ENCODE results near the gene SLC12A7.
"Not testable (repeated sequence)": the region's sequence is repeated elsewhere in the genome, so short reads cannot be mapped to it uniquely, and the experiment has no call there.

Gene SLC12A7

DNA sequence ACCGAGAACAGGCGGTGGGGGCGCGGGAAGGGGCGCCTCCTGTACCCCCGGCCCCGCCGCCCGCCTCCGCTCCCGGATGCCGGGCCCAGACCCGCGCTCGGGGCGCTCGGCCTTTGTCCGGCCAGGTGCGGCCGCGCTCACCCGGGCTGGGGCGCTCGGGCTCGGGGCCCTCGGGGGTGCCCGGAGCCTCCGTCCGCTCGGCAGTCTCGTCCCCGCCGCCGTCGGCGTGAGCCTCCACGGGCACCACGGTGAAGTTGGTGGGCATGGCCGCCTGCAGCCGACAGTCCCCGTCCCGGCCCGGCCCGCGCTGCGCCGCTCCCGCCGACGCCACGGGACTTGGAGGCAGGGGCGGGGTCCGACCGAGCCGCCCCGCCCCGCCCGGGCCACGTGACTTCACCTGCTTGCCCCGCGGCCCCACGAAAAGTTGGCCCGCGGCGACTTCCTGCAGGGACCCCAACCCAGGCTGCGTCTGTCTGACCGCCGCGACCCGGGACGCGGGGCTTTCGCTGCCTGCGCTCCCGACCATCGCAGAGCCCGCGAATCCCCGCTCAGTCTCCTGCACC is at the start of gene SLC12A7:
Gene SLC12A7, minus strand, starts transcription at position 337 of the 563 bp plus-strand sequence. Its CDS starts 72 bp downstream, at position 265.
- H3K36me3 Mint-ChIP-seq (ENCODE audit: low read depth), result peaks cover 23% of the 10 kb centered on the region
- peaks cover 3% of the 10 kb centered on the region for H3K27me3 Mint-ChIP-seq (ENCODE audit: low read depth)
- no peaks in the 10 kb centered on the region for H3K9me3 Mint-ChIP-seq
- H3K4me3 Mint-ChIP-seq, result peak within 1 kb of the TSS; percentile 91
- peaks cover 28% of the 10 kb centered on the region for H3K4me1 Mint-ChIP-seq (ENCODE audit: low read depth)
- peak within 1 kb of the TSS; percentile 81 for H3K27ac Mint-ChIP-seq
- DNase-seq (ENCODE audit: low spot score), result peak; percentile 71

DNA sequence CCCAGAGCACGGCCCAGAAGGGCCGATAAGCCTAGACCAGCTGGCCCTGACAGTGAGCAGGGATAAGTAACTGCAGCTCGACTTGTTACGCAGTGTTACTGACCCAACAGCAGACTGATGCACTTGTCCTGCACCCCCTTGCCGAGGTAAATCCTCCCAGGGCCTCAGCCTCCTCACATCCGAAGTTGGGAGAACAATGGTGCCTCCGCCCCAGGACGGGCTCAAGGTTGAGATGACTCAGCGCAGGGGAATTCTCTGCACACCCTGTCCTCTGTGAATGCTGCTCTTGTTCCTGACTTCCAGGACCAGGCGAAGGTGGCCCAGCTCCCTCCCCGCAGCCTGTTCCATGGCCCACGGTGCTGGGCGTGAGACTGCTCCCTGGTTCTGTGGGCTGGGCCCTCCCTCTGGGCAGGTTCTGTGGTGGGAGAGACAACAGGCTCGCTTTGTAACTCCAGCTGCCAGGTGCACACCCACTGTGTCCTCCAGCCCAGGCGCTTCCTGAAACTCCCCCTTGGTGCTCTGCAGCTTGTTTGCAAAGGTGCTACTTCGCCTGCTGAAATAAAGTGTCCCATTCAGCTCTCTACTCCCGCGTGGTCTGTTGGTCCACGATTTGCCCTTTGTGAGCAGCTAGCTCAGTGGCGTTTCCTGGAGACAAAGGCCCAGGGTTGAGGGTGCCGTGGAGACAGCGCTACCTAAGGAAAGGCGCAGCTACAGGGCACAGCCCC is 49.4 kb upstream of the SLC12A7 start:
- Mint-ChIP-seq H3K4me3 (no peak overlapping the region), H3K27me3 (ENCODE audit: low read depth) (peaks cover 27% of the 10 kb centered on the region), H3K9me3 (no peaks in the 10 kb centered on the region), H3K27ac (no peak overlapping the region), H3K4me1 (ENCODE audit: low read depth) (no peaks in the 10 kb centered on the region), H3K36me3 (ENCODE audit: low read depth) (no peaks in the 10 kb centered on the region)
- no peak for DNase-seq (ENCODE audit: low spot score)

DNA sequence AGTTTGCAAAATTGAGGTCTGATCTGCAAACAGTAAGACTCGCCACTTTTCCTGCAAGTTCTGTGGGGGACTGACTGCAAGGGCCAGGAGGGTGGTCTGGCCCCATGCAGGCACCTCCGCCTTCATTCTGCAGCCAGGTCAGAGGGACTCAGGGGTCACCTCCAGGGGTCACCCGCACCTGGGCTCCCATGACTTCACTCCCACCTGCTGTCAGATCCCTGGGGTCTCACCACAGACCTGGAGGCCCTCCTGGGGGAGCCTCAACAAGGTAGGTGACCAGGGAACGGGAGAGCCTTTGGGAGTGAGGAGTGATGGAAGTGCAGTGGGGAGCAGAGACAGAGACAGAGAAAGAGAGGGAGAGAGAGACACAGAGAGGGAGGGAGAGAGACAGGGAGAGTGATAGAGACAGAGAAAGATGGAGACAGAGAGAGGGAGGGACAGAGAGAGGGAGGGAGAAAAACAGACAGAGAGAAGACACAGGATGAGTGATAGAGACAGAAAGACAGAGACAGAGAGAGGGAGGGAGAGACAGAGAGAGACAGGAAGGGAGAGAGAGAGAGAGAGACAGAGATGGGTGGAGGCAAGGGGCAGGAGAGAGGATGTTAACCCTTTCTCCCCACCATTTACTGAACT is 48.0 kb upstream of the SLC12A7 start:
- no peak for DNase-seq (ENCODE audit: low spot score)
- H3K4me1 Mint-ChIP-seq (ENCODE audit: low read depth), result no peaks in the 10 kb centered on the region
- H3K9me3 Mint-ChIP-seq, result no peaks in the 10 kb centered on the region
- H3K4me3 Mint-ChIP-seq, result no peak overlapping the region
- H3K27me3 Mint-ChIP-seq (ENCODE audit: low read depth), result peaks cover 29% of the 10 kb centered on the region
- no peak overlapping the region for H3K27ac Mint-ChIP-seq
- H3K36me3 Mint-ChIP-seq (ENCODE audit: low read depth), result no peaks in the 10 kb centered on the region

GRCh38 chr5:1159341-1159675 is 47.4 kb upstream of the SLC12A7 start:
- no peak overlapping the region for H3K27ac Mint-ChIP-seq
- H3K27me3 Mint-ChIP-seq (ENCODE audit: low read depth), result peaks cover 30% of the 10 kb centered on the region

GRCh38 chr5:1158647-1159340 is 46.9 kb upstream of the SLC12A7 start:
- Mint-ChIP-seq H3K9me3 (no peaks in the 10 kb centered on the region), H3K4me1 (ENCODE audit: low read depth) (no peaks in the 10 kb centered on the region), H3K36me3 (ENCODE audit: low read depth) (no peaks in the 10 kb centered on the region), H3K27me3 (ENCODE audit: low read depth) (peaks cover 35% of the 10 kb centered on the region), H3K27ac (no peak overlapping the region), H3K4me3 (no peak overlapping the region)
- DNase-seq (ENCODE audit: low spot score), result no peak

More at GRCh38 chr5:1159341-1159675, 47.4 kb upstream of the SLC12A7 start:
- H3K9me3 Mint-ChIP-seq, result no peaks in the 10 kb centered on the region
- DNase-seq (ENCODE audit: low spot score), result no peak
- H3K4me3 Mint-ChIP-seq, result no peak overlapping the region
- H3K36me3 Mint-ChIP-seq (ENCODE audit: low read depth), result no peaks in the 10 kb centered on the region
- H3K4me1 Mint-ChIP-seq (ENCODE audit: low read depth), result no peaks in the 10 kb centered on the region

DNA sequence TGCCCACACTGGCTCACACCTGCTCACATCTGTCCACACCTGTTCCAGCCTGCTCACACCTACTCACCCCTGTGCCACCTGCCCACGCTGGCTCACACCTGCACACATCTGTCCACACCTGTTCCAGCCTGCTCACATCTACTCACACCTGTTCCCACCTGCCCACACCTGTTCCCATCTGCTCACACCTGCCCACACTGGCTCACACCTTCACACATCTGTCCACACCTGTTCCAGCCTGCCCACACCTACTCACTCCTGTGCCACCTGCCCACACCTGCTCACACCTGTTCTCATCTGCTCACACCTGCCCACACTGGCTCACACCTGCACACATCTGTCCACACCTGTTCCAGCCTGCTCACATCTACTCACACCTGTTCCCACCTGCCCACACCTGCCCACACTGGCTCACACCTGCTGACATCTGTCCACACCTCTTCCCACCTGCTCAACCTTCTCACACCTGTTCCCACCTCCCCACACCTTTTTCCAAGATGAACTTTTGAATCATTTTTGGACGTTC is 45.7 kb upstream of the SLC12A7 start:
- H3K9me3 Mint-ChIP-seq; H3K4me3 Mint-ChIP-seq; H3K36me3 Mint-ChIP-seq (ENCODE audit: low read depth); H3K27ac Mint-ChIP-seq; DNase-seq (ENCODE audit: low spot score); H3K4me1 Mint-ChIP-seq (ENCODE audit: low read depth): not testable (repeated sequence)
- H3K27me3 Mint-ChIP-seq (ENCODE audit: low read depth), result peaks cover 38% of the 10 kb centered on the region

GRCh38 chr5:1156754-1157460 is 45.0 kb upstream of the SLC12A7 start:
- H3K9me3 Mint-ChIP-seq, result no peaks in the 10 kb centered on the region
- no peaks in the 10 kb centered on the region for H3K36me3 Mint-ChIP-seq (ENCODE audit: low read depth)
- no peak overlapping the region for H3K4me3 Mint-ChIP-seq
- peaks cover 38% of the 10 kb centered on the region for H3K27me3 Mint-ChIP-seq (ENCODE audit: low read depth)
- H3K27ac Mint-ChIP-seq, result no peak overlapping the region
- no peaks in the 10 kb centered on the region for H3K4me1 Mint-ChIP-seq (ENCODE audit: low read depth)
- no peak for DNase-seq (ENCODE audit: low spot score)

- H3K27me3 Mint-ChIP-seq (ENCODE audit: low read depth), result peaks cover 38% of the 10 kb centered on the region
- no peak overlapping the region for H3K27ac Mint-ChIP-seq
- H3K9me3 Mint-ChIP-seq, result no peaks in the 10 kb centered on the region
- H3K36me3 Mint-ChIP-seq (ENCODE audit: low read depth), result no peaks in the 10 kb centered on the region
- no peaks in the 10 kb centered on the region for H3K4me1 Mint-ChIP-seq (ENCODE audit: low read depth)
- no peak overlapping the region for H3K4me3 Mint-ChIP-seq
- no peak for DNase-seq (ENCODE audit: low spot score)
These were observed 44.3 kb upstream of the SLC12A7 start for GRCh38 chr5:1156033-1156753.

GRCh38 chr5:1155191-1156032 is 43.5 kb upstream of the SLC12A7 start:
- H3K27ac Mint-ChIP-seq, result no peak overlapping the region
- H3K4me1 Mint-ChIP-seq (ENCODE audit: low read depth), result no peaks in the 10 kb centered on the region
- H3K9me3 Mint-ChIP-seq, result no peaks in the 10 kb centered on the region
- no peak for DNase-seq (ENCODE audit: low spot score)
- peaks cover 38% of the 10 kb centered on the region for H3K27me3 Mint-ChIP-seq (ENCODE audit: low read depth)
- no peak overlapping the region for H3K4me3 Mint-ChIP-seq
- H3K36me3 Mint-ChIP-seq (ENCODE audit: low read depth), result no peaks in the 10 kb centered on the region

DNA sequence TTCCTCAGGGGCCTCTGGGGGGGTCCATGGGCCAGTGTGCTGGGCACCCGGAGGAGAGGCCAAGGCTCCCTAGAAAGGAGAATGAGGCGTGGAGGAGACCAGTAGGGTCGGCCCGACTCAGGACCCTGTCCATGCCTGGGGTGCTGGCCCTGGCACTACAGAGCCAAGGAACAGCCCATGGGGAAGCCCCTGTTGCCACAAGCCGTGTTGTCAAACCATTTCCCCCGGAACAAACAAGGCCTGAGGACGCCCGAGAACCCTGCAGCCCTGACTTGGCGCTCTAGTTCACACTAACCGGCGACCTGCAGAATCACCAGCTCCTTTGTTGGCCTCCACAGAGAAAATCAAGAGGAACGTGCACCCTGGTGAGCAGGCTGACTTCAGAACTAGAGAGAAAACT is 41.6 kb upstream of the SLC12A7 start:
- Mint-ChIP-seq H3K27me3 (ENCODE audit: low read depth) (peaks cover 31% of the 10 kb centered on the region), H3K4me1 (ENCODE audit: low read depth) (no peaks in the 10 kb centered on the region), H3K27ac (no peak overlapping the region), H3K36me3 (ENCODE audit: low read depth) (no peaks in the 10 kb centered on the region), H3K4me3 (no peak overlapping the region), H3K9me3 (no peaks in the 10 kb centered on the region)
- no peak for DNase-seq (ENCODE audit: low spot score)

GRCh38 chr5:1152771-1153282 is 41.0 kb upstream of the SLC12A7 start:
- Mint-ChIP-seq H3K4me3 (no peak overlapping the region), H3K4me1 (ENCODE audit: low read depth) (no peaks in the 10 kb centered on the region), H3K27me3 (ENCODE audit: low read depth) (peaks cover 28% of the 10 kb centered on the region), H3K36me3 (ENCODE audit: low read depth) (no peaks in the 10 kb centered on the region), H3K9me3 (no peaks in the 10 kb centered on the region), H3K27ac (no peak overlapping the region)
- no peak for DNase-seq (ENCODE audit: low spot score)

GRCh38 chr5:1152156-1152555 is 40.3 kb upstream of the SLC12A7 start:
- DNase-seq (ENCODE audit: low spot score), result no peak
- H3K27ac Mint-ChIP-seq, result no peak overlapping the region
- H3K4me1 Mint-ChIP-seq (ENCODE audit: low read depth), result no peaks in the 10 kb centered on the region
- H3K36me3 Mint-ChIP-seq (ENCODE audit: low read depth), result no peaks in the 10 kb centered on the region
- H3K4me3 Mint-ChIP-seq, result no peak overlapping the region
- H3K9me3 Mint-ChIP-seq, result no peaks in the 10 kb centered on the region
- peaks cover 21% of the 10 kb centered on the region for H3K27me3 Mint-ChIP-seq (ENCODE audit: low read depth)

Measured in T-helper 2 cell treated with Interferon-gamma antibody and Interleukin-4, amounts not matched to agents 5 μg/mL and 100 μg/mL, for 36 hours (primary cell).